Transverse colon (tissue), 4 donors: Measurements from ENCODE around the gene ANKIB1.

Source experiments
- CTCF ChIP-seq, 5 experiments: fragments of 200-600 bp in 3 of 5; fragments of 450-650 bp in 2 of 5; sonication (generic) in 3 of 5; IDR thresholded peaks; 1 replicate in 2 of 5; 2 replicates in 3 of 5; pipeline ENCODE4 v1.5.1; 2016 to 2017; ENCODE audit warnings: antibody characterized with exemption in 5 of 5, inconsistent platforms in 3 of 5, mild to moderate bottlenecking in 2 of 5, moderate library complexity in 1 of 5
- POLR2AphosphoS5 ChIP-seq, 3 donors: sonication (generic); formaldehyde crosslinking; IDR thresholded peaks; one replicate each; pipeline ENCODE4 v1.6.1; 2016; ENCODE audit warnings: antibody characterized with exemption in 3 of 3

GRCh38 chr7:92296880-92297445, 51.2 kb downstream of the ANKIB1 start:
- TF ChIP-seq POLR2AphosphoS5 (IDR thresholded peaks at IDR 0.05) (no peak), CTCF (IDR thresholded peaks at IDR 0.05) (no peak)
